HuH-7 (cell line): ENCODE measurements around the gene B9D2.

Experiments
- DNase-seq: peaks from one replicate; pipeline ENCODE4 v3.0.0; 2011; ENCODE audit warnings: low spot score

The B9D2 gene

GRCh38 chr19:41327076-41327575, 36.8 kb downstream of the B9D2 start:
- no peak for DNase-seq

GRCh38 chr19:41325947-41326706, 37.8 kb downstream of the B9D2 start:
- no peak for DNase-seq

GRCh38 chr19:41325640-41325946, 38.4 kb downstream of the B9D2 start:
- no peak for DNase-seq

GRCh38 chr19:41324921-41325639, 38.9 kb downstream of the B9D2 start:
- DNase-seq: no peak

GRCh38 chr19:41324231-41324702, 39.7 kb downstream of the B9D2 start:
- DNase-seq: no peak

GRCh38 chr19:41323430-41324125, 40.4 kb downstream of the B9D2 start:
- no peak for DNase-seq

GRCh38 chr19:41323023-41323422, 40.9 kb downstream of the B9D2 start:
- no peak for DNase-seq

- no peak for DNase-seq
Observed at GRCh38 chr19:41322451-41322850, 41.5 kb downstream of the B9D2 start.

GRCh38 chr19:41321600-41322270, 42.2 kb downstream of the B9D2 start:
- DNase-seq: peak; percentile 92

- DNase-seq: no peak
Observed at GRCh38 chr19:41321204-41321599, 42.7 kb downstream of the B9D2 start.

GRCh38 chr19:41320568-41320967, 43.4 kb downstream of the B9D2 start:
- no peak for DNase-seq

- no peak for DNase-seq
Observed at GRCh38 chr19:41320185-41320518, 43.8 kb downstream of the B9D2 start.

GRCh38 chr19:41319500-41320184, 44.3 kb downstream of the B9D2 start:
- no peak for DNase-seq

GRCh38 chr19:41318696-41319499, 45.1 kb downstream of the B9D2 start:
- DNase-seq: no peak

GRCh38 chr19:41316306-41316920, 47.5 kb downstream of the B9D2 start:
- no peak for DNase-seq

- DNase-seq: no peak
Observed at GRCh38 chr19:41311613-41312012, 52.3 kb downstream of the B9D2 start.

GRCh38 chr19:41311072-41311471, 52.9 kb downstream of the B9D2 start:
- no peak for DNase-seq

GRCh38 chr19:41310033-41310831, 53.7 kb downstream of the B9D2 start, which contains the start of gene CCDC97:
Gene CCDC97, plus strand, starts transcription at chr19:41310172. Its CDS starts 139 bp downstream, at chr19:41310311.
- peak; percentile 94 for DNase-seq
